OCI-M1 (cell line): ENCODE results near the gene TOX2.

ENCODE experiments used
- DNase-seq: peaks from one replicate; lab custom pipeline; 2025; lab: John Stamatoyannopoulos, UW

Gene TOX2

DNA sequence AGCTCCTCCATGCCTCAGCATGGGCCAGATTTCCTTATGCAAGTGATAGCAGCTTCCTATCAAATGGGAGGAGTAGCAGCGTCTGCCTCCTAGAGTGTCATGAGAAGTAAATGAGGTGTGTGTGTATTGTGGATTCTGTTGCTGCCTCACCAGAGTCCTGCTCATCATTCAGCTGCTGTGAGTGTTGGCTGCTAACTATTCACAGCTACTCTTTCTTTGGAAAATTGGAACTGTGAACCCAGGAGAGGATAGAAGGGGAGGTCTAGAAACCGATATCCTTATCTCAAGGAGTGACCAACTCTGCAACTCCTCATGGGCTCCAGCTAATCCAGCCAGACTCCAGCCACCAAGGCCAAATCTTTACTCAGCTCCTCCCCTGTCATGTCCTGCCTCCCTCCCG lies 63.3 kb downstream of the TOX2 start:
- DNase-seq, result peak; percentile 10

DNA sequence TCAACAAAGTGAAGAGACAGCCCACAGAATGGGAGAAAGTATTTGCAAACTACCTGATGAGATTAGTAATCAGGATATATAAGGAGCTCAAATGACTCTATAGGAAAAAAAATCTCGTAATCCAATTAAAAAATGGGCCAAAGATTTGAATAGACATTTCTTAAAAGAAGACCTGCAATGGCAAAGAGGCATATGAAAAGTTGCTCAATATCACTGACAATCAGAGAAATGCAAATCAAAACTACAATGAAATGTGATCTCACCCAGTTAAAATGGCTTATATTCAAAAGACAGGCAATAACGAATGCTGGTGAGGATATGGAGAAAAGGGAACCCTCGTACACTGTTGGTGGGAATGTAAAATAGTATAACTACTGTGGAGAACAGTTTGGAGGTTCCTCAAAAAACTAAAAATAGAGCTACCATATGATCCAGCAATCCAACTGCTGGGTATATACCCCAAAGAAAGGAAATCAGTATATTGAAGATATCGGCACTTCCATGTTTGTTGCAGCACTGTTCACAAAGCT lies 65.0 kb downstream of the TOX2 start:
- DNase-seq, result no peak

DNA sequence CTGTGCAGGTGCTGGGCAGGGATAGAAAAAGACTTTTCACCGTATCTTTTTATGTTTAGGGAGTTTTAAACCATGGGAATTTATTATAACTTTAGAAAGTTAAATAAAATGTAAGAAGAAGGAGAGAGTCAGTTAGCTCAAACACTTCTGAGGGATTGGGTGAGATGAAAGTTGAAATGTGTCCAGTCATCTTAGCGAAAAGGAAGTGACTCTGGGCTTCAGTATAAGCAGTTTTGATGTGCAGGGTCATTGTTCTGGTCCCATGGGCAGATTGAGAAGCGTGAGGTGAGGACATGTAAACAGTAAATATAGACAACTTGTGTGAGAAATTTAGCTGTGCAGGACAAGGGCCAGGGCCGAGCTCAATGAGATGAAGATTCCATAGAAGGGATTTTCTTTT lies 66.9 kb downstream of the TOX2 start:
- peak; percentile 43 for DNase-seq

DNA sequence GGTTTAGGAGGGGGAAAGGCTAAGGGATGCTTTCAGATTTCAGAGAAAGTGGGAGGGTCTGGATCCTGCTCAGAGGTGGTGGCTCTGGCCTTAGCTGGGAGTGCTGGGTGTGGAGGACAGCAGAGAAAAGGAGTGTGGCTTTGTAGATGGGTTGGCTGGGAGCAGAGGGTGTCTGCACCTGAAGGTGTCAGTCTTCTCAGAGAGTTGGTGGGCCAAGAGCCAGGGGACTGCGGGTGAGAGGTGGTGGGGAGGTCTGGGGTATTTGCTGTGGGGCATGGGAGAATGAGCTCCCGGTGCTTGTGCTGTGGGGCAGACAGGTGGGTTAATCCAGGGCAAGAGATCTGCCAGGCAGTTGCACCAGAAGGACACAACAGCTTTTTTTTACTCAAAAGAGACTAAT lies 67.4 kb downstream of the TOX2 start:
- no peak for DNase-seq

DNA sequence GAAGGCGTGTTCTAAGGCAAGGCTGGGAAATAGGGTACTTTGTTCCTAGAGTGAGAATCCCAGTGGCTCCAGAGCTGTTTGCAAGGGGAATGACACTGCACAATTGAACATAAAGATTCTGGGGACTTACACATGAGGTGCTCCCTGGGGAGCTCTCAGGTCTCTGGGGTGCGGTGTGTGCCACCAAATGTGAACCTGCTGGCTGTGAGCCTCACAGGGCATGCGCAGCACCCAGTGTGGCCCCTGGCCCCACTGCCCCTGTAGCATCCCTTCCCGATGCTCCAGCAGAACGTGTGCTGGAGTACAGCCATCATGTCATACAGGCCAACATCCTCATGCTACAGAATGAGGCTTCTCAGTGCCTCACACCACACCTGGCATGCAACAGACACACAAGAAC lies 68.2 kb downstream of the TOX2 start:
- no peak for DNase-seq

DNA sequence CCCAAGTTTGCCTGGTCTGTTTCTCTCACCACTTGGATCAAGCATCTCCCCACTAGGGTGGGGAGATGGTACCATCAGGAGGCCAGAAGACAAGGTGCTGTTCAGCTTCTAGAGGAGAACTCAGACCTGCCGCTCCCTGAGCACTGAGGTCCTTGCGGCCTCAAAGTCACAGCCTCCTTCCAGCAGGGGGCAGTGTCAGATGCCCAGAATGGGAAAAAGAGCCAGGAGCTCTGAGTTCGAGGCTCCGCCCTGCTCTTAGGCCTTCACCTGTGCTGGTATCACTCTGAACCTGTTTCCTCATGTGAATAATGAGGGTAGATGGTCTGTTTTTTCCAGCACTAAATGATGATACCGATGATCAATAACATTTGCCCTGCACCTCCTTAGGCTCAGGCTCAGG lies 68.7 kb downstream of the TOX2 start:
- peak; percentile 37 for DNase-seq

DNA sequence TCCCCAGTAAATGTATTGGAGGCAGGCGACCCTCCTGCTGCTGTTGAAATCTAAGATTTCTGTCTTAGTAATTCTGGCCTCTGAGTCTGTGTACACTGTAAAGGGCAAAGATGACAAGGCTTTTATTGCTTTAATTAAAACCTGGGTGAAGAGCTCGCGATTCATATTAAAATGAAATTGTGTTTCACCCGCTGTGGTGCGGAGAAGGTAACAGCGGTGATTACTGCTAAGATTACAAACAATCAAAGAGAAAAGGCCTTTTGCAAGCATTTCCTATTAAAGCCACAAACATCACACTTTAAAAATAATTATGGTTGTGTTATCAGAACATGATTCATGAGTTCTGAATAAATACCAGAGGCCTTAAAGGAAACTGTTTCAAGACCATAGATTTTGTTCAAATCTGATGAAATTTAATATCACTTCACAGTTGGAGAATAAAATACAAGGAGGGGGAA lies 69.3 kb downstream of the TOX2 start:
- no peak for DNase-seq

DNA sequence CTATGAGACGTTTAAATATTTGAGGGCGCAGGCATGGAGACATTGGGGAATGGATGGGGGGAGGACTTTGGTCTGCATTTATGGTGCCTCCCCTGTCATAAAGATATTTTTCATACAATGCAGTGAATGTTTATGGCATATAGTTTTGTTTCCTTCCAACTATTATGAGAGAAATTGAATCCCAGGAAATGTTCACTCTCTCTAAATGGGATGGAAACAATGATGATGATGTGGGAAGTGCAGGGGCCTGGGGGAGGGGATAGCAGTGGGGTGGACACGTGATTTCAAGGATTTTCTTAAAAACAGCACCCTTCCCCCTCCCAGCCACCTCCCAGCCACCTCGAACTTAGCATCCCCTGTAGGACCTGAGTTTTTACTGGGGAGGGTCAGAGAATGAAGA lies 69.9 kb downstream of the TOX2 start:
- DNase-seq, result no peak

DNA sequence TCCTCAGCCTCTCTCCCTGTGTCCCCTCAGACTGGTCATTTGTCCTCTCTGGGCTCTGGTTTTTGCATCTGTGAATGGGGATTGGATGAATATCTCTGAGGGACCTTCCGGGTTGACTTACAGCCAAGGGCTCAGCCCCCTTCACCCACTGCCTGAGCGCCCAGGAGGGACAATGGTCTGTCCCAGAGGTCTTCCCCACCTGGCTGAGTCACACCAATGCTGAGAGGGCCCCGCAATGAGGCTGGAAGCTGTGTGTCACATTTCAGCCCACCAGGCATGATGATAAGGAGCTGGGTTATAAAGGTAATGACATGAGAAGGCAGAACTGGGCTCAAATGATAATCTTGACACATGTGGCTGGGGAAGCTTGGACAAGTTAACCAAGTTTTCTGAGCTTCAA lies 70.5 kb downstream of the TOX2 start:
- DNase-seq, result peak; percentile 16

DNA sequence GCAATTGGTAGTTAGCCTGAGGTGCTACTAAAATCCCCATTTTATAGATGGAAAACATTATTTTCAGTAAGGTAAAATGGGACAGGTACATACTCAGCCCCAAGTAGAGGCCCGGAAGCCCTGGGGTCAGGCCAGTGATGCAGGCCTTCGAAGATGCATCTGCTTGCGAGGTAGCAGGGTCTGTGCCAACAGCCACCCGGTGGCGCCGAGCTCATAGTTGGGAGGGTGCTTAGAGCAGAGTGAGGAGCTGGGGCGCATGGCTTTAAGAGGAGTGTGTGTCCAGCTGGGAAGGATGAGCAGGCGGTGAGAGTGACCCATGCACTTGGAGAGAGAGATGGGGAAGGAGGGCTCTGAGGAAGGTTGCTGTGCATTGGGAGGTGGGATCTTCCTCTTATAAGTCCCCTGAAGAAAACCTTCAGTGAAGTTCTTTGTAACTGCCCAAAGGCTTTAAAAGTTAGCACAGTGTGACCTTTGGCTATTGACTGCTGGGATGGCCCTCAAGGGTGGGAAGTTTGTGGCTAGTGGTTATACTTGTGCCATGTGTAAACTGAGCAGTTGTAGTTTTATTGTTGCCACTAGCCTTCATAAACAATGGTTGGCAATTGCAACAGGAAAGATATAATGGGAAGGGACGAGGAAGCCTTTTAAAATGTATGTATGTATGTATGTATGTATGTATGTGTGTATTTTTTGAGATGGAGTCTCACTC lies 71.1 kb downstream of the TOX2 start:
- no peak for DNase-seq

DNA sequence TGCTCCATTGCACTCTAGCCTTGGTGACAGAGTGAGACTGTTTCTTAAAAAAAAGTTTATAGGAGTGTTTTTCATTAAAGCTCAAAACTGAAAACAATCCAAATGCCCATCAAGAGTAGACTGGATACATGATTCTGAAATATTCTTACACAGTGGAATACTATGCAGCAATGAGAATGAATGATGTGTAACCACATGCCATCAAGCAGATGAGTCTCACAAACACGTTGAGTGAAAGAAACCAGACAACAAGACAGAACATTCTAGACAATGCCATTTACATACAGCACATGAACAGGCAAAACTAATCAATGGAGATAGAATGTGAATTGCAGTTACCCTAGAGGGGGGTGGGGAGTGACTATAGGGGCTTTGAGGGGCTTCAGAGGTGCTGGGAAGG lies 72.4 kb downstream of the TOX2 start:
- no peak for DNase-seq

DNA sequence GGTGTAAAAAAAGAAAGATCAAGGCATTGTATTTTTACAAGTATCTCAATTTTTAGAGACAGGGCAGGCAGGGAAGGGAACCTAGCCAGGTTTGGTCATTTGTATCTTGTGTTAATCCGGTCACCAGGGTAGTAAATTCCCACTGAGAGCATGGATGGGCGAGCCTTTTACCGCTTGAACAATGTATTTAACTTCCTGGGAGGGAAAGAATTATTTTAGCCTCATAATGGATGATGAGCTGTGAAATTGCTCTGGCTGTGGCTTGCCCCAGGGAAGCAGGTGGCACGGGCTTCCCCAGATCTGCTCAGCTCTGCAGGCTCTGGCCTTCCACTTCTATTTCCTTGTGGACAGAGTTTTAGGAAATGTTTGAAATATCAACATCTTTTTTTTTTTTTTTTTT lies 72.9 kb downstream of the TOX2 start:
- DNase-seq, result no peak

DNA sequence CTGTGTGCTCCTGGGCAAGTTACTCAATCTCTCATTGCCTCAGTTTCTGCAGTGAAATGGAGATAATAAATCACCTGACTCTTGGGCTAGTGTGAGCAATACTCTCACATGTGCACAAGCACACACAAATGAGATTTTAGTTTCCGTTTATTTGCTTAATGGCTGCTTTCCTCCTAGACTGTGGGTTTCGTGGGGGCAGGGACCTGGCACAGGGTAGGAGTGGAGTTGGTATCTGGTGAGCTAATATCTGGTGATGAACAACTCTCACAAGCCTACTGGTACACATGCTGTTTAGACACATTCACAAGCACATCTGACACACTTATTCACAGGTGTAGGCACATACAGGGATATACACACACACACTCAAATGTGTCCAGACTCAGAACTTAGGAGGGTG lies 73.8 kb downstream of the TOX2 start:
- DNase-seq, result no peak

DNA sequence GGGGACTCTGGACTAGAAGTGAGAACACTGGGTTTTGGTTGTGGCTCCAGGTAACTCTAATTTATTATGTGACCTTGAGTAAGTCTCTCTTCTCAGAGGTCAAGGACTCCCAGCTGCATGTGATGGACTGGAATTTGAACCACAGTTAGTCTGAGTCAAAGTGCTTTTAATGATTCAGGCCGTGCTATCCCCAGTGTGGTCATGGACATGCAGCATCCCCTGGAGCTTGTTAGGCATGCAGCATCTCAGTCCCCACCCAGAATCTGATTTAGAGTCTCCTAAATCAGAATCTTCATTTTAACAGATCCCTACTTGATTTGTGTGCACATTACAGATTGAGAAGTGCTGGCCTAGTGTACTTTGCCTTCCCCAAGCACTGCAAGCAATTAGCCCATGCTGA lies 74.2 kb downstream of the TOX2 start:
- DNase-seq, result no peak

DNA sequence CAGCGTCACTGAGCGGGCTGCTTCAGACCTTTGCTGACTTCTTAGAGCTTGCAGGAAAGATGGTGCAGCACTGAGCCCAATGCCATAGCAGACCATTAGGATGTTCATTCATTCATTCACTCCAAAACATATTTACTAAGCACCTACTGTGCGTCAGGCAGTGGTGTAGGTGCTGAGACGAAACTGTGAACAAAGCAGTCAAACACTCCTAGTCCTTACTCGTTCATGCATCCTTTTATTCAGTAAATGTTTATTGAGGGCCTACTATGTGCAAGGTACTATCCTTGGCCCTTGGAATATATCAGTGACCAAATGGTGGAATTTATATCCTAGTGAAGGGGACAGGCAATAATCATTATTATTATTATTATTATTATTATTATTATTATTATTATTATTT lies 76.6 kb downstream of the TOX2 start:
- DNase-seq, result no peak

DNA sequence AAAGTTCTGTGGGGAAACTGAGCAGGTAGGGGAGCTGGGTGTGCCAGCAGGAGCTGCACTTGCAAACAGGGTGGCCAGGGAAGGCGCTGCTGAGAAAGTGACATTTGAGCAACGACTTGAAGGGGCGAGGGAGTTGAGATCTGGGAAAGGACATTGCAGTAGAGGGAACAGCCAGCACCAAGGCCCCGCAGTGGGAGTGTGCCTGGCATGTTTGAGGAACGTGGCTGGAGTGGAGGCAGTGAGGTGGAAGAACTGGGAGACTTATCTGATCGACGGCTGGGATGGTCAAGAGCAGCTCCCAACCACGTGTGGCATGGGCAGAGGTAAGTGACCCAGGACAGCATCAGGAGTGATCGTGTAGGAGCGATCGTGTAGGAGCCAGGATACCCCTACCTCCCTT lies 77.3 kb downstream of the TOX2 start:
- no peak for DNase-seq

DNA sequence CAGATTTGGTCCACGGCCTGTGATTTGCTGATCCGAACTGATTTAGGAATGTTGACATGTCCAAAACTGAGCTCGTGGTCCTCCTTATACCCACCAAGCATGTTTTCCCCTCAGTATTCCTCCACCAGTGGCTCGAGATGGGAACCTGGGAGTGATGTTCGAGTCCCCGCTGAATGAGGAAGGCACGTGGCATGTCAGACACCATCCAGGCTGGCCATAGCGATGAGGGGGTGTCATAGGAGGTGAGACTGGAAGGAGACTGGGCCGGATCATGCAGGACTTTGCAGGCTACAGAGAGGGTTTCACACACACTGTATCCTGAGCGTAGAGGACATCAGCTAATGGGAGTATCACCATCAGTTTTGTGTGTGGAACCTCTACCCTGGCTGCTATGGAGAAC lies 78.2 kb downstream of the TOX2 start:
- DNase-seq, result no peak

DNA sequence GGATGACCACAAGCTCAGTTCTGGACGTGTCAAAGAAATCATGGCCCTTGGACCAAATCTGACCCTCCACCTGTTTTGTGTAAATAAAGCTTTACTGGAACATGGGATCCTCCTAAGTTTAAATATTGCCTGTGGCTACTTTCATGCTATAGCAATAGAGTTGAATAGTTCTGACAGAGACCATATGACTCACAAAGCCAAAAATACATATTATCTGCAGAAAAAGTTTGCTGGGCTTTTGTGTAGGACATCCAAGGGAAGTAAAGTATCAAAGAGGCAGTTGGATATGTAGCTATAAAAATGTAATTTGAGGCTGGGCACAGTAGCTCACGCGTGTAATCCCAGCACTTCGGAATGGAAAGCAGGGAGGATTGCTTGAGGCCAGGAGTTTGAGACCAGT lies 78.9 kb downstream of the TOX2 start:
- no peak for DNase-seq

DNA sequence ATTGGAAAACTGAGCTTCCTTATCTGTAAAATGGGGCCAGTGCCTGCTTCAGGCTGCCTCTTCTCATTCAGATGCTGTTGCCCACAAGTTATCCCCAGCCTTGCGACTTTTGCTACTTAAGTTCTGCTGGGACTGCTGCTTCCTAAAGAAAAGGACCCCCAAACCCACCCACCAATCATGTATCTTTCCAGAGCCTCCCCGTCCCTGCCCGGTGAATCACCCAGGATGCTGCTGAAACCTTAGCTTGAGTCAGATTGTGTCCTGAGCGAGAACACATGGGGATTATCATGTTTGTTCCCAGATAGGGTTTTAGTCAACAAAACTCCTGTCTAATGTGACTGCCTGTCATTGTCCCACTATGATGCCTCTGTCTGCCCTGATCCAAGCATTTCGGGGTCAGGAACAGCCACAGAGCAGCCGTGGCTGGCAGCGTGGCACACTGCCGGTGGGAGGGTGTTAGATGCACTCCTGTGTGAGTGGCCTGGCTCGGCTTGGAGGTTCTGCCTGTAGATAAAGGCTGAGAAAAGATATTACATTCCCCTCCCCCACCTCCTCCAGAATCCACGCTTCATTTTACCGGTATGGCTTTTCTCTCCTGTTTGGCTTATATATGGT lies 79.9 kb downstream of the TOX2 start:
- no peak for DNase-seq

DNA sequence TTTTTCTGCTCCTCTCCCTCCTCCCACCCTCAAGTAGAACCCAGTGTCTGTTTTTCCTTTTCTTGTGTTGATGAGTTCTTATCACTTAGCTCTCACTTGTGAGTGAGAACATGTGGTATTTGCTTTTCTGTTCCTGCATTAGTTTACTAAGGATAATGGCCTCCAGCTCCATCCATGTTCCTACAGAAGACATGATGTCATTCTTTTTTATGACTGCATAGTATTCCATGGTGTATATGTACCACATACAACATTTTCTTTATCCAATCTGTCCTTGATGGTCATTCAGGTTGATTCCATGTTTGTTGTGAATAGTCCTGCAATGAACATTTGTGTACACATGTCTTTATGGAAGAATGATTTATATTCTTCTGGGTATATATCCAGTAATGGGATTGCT lies 81.0 kb downstream of the TOX2 start:
- no peak for DNase-seq

DNA sequence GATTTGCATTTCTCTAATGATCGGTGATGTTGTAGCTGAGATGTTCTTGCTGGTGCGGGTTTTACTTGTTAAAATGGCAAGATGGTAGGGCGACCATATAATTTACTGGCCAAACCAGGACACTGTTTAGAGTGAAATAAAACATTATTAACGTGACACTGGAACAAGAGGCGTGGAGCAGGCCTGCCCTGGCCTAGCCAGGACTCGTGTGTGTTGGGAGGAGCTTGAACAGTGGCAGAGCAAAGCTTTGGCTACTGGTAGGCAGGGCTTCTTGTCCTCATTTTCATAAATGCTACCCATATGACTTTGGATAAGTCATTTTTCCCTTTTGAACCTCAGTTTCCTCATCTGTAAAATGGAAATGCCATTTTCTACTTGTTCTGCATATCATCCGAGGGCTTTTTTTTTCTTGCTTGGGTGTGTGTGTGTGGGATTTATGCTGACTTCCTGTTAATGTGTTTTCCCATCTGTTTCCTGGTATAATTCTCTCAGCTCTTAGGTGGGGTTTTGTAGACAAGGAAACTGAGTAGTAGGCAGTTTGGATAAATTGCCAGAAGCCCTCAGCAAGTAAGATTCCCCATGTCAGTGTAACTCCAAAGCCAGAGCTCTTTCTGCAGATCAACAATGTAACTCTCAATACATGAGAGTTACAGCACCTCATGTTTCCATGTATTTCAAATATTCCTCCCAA lies 81.7 kb downstream of the TOX2 start:
- no peak for DNase-seq

DNA sequence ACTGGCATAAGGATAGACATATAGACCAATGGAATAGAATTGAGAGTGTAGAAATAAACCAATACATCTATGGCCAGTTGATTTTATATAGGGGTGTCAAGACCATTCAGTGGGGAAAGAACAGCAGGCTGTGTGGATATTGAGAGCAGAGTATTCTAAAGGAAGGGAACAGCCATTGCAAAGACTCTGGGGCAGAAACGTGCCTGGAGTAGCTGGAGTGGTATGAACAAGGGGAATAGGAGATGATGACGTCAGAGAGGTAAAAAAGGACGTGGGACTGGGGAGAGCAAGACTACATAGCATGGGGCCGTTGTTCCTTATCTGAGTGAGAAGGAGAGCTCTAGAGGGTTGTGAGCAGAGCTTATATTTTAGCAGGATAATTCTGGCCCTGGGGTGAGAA lies 85.2 kb downstream of the TOX2 start:
- DNase-seq, result no peak
